K562 (cell line): ENCODE results near the gene MTCL3.

Source experiments
- SMARCB1 ChIP-seq: IDR thresholded peaks from 2 replicates; pipeline ENCODE4 v1.6.1; 2011; ENCODE audit warnings: improper control_type of control experiment, low read depth; ENCODE audit not compliant: insufficient read length
- SP2 ChIP-seq: IDR thresholded peaks from 2 replicates; pipeline ENCODE4 v1.6.1; 2011; ENCODE audit warnings: mild to moderate bottlenecking, low read depth, low read length, moderate library complexity; ENCODE audit not compliant: poor library complexity, severe bottlenecking; ENCODE audit errors: extremely low read depth

DNA sequence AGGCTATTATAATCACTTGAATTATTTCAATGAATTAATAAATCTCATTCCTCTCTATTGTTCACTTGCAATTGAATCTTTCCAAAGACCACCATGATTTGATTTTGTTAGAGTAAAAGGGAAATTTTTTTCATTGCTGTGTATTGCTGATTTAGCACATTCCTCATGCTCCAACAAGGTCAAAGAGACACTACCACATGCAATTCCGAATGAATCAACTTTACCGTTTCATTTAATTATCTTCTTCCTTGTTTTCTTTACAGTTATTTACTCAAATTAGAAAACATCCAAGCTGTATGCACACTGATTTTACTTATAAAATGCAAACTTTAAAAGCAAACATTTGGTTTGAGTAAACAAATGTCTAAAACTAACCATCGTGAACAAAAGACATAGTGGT is 60.9 kb downstream of the MTCL3 start:
- TF ChIP-seq SMARCB1: no peak
- no peak for TF ChIP-seq SP2
